ENCODE measurements around the gene ZC3H12D.

The ZC3H12D gene

GRCh38 chr6:149451376-149452036 lies 33.3 kb downstream of the ZC3H12D start:
- no peak overlapping the region for H3K4me3 ChIP-seq (ENCODE audit: low read depth, low read length)
- TF ChIP-seq CTCF (IDR thresholded peaks at IDR 0.05; ENCODE audit: low read depth, low read length): no peak

GRCh38 chr6:149450679-149451375 lies 34.0 kb downstream of the ZC3H12D start:
- no peak overlapping the region for H3K4me3 ChIP-seq (ENCODE audit: low read depth, low read length)
- no peak for TF ChIP-seq CTCF (IDR thresholded peaks at IDR 0.05; ENCODE audit: low read depth, low read length)

- no peak for TF ChIP-seq CTCF (IDR thresholded peaks at IDR 0.05; ENCODE audit: low read depth, low read length)
- no peak overlapping the region for H3K4me3 ChIP-seq (ENCODE audit: low read depth, low read length)
These were observed 34.8 kb downstream of the ZC3H12D start for GRCh38 chr6:149449831-149450678.

- no peak overlapping the region for H3K4me3 ChIP-seq (ENCODE audit: low read depth, low read length)
- no peak for TF ChIP-seq CTCF (IDR thresholded peaks at IDR 0.05; ENCODE audit: low read depth, low read length)
These were observed 35.9 kb downstream of the ZC3H12D start for GRCh38 chr6:149448821-149449453.

- H3K4me3 ChIP-seq (ENCODE audit: low read depth, low read length): no peak overlapping the region
- TF ChIP-seq CTCF (IDR thresholded peaks at IDR 0.05; ENCODE audit: low read depth, low read length): no peak
These were observed 37.9 kb downstream of the ZC3H12D start for GRCh38 chr6:149446791-149447376.

GRCh38 chr6:149445573-149445972 lies 39.2 kb downstream of the ZC3H12D start:
- TF ChIP-seq CTCF (IDR thresholded peaks at IDR 0.05; ENCODE audit: low read depth, low read length): no peak
- H3K4me3 ChIP-seq (ENCODE audit: low read depth, low read length): no peak overlapping the region
